Liver (tissue), 9 donors: ENCODE data around the gene SEMA4C. TPM values are rescaled to one million over a fixed set of nuclear protein-coding genes. Genes with fewer than 3 reads are reported as not detected.

Source experiments
- DNase-seq: peaks from one replicate; pipeline ENCODE4 v3.0.0-alpha.2; 2017; ENCODE audit warnings: low spot score
- H3K27ac ChIP-seq, 2 donors: one replicate each; pipeline ENCODE4 v1.7.0; 2013; ENCODE audit warnings: inconsistent platforms in 2 of 2, low read length in 2 of 2, control low read depth in 1 of 2, low read depth in 1 of 2, mild to moderate bottlenecking in 1 of 2
- H3K27me3 ChIP-seq, 4 donors: one replicate each; pipeline versions ENCODE4 v1.6.1 to v1.7.0; 2013; ENCODE audit warnings: low read length in 3 of 4, inconsistent platforms in 1 of 4, mild to moderate bottlenecking in 1 of 4, moderate library complexity in 1 of 4; ENCODE audit not compliant: control insufficient read depth in 4 of 4, insufficient read depth in 4 of 4
- H3K36me3 ChIP-seq, 4 donors: one replicate each; pipeline versions ENCODE4 v1.6.1 to v1.7.0; 2013; ENCODE audit warnings: low read length in 3 of 4, mild to moderate bottlenecking in 3 of 4, low read depth in 1 of 4, moderate library complexity in 1 of 4; ENCODE audit not compliant: control insufficient read depth in 4 of 4, insufficient read depth in 3 of 4
- H3K4me1 ChIP-seq, 4 donors: one replicate each; pipeline versions ENCODE4 v1.6.1 to v1.7.0; 2013; ENCODE audit warnings: low read length in 3 of 4, mild to moderate bottlenecking in 3 of 4, moderate library complexity in 1 of 4; ENCODE audit not compliant: control insufficient read depth in 4 of 4, insufficient read depth in 4 of 4
- H3K4me3 ChIP-seq, 3 donors: one replicate each; pipeline versions ENCODE4 v1.6.1 to v1.7.0; 2013; ENCODE audit warnings: low read length in 3 of 3, control low read depth in 1 of 3, low read depth in 1 of 3, mild to moderate bottlenecking in 1 of 3
- H3K9ac ChIP-seq, 2 donors: one replicate each; pipeline ENCODE4 v1.7.0; 2013; ENCODE audit warnings: low read length in 2 of 2, mild to moderate bottlenecking in 2 of 2, moderate library complexity in 2 of 2, control low read depth in 1 of 2, low read depth in 1 of 2
- H3K9me3 ChIP-seq, 4 donors: one replicate each; pipeline versions ENCODE4 v1.6.1 to v1.7.0; 2013; ENCODE audit warnings: low read length in 3 of 4; ENCODE audit not compliant: control insufficient read depth in 4 of 4
- EGR1 ChIP-seq, 2 donors: IDR thresholded peaks; 2 replicates each; pipeline ENCODE4 v1.6.1; 2016 to 2018; ENCODE audit warnings: antibody characterized with exemption in 2 of 2, low read depth in 2 of 2
- FOXA1 ChIP-seq: IDR thresholded peaks from 2 replicates; pipeline ENCODE4 v1.6.1; 2016; ENCODE audit warnings: antibody characterized with exemption
- FOXA2 ChIP-seq: IDR thresholded peaks from 2 replicates; pipeline ENCODE4 v1.6.1; 2016; ENCODE audit warnings: antibody characterized with exemption
- GABPA ChIP-seq, 2 donors: IDR thresholded peaks in 1 of 2; conservative IDR thresholded peaks in 1 of 2; 2 replicates each; pipeline ENCODE4 v1.6.1; 2016; ENCODE audit warnings: antibody characterized with exemption in 2 of 2, mild to moderate bottlenecking in 1 of 2, moderate library complexity in 1 of 2
- HNF4A ChIP-seq, 2 donors: conservative IDR thresholded peaks; 2 replicates each; pipeline ENCODE4 v1.6.1; 2016; ENCODE audit warnings: antibody characterized with exemption in 2 of 2, mild to moderate bottlenecking in 2 of 2
- HNF4G ChIP-seq: IDR thresholded peaks from 2 replicates; pipeline ENCODE4 v1.6.1; 2016; ENCODE audit warnings: antibody characterized with exemption
- JUND ChIP-seq, 2 donors: IDR thresholded peaks; 2 replicates each; pipeline ENCODE4 v1.6.1; 2016; ENCODE audit warnings: antibody characterized with exemption in 2 of 2
- NR2F2 ChIP-seq: IDR thresholded peaks from 2 replicates; pipeline ENCODE4 v1.6.1; 2016; ENCODE audit warnings: antibody characterized with exemption
- RAD21 ChIP-seq, 2 donors: IDR thresholded peaks; 2 replicates each; pipeline ENCODE4 v1.6.1; 2016; ENCODE audit warnings: antibody characterized with exemption in 2 of 2, mild to moderate bottlenecking in 2 of 2
- RXRA ChIP-seq, 2 donors: IDR thresholded peaks; 2 replicates each; pipeline ENCODE4 v1.6.1; 2017 to 2018; ENCODE audit warnings: antibody characterized with exemption in 2 of 2, mild to moderate bottlenecking in 1 of 2
- SP1 ChIP-seq: IDR thresholded peaks from 2 replicates; pipeline ENCODE4 v1.6.1; 2018; ENCODE audit warnings: antibody characterized with exemption, mild to moderate bottlenecking
- TAF1 ChIP-seq: conservative IDR thresholded peaks from 2 replicates; pipeline ENCODE4 v1.6.1; 2016; ENCODE audit warnings: antibody characterized with exemption, mild to moderate bottlenecking
- YY1 ChIP-seq: IDR thresholded peaks from 2 replicates; pipeline ENCODE4 v1.6.1; 2016; ENCODE audit warnings: antibody characterized with exemption, mild to moderate bottlenecking
- WGBS: extraction: QIAGEN DNeasy Blood & Tissue Kit; methylation state at CpG from one replicate; pipeline ENCODE4 v1.1.7; 2013; 5-methylcytosine and 5-hydroxymethylcytosine counted together
- polyA plus RNA-seq, 2 donors: library from polyadenylated mRNA; stranded (reverse) in 1 of 2; unstranded in 1 of 2; fragments of 200-250 nt in 1 of 2; fragments of >200 nt in 1 of 2; fragmentation: Nextera tagmentation in 1 of 2; extraction: Ambion mirVana in 1 of 2; gene quantifications; one replicate each; pipeline versions ENCODE4 v1.2.1 to v1.2.3, GENCODE V29; 2013 to 2015
- total RNA-seq, 2 donors: library from RNA; depleted of rRNA; stranded (reverse); fragments of >200 nt; gene quantifications; one replicate each; pipeline ENCODE4 v1.2.3, GENCODE V29; 2014
- TF ChIP-seq, protein P1 (sequence below): IDR thresholded peaks from 2 replicates; pipeline ENCODE4 v1.6.1; 2016; ENCODE audit warnings: antibody characterized with exemption
- TF ChIP-seq, protein P2 (sequence below): IDR thresholded peaks from 2 replicates; pipeline ENCODE4 v1.6.1; 2016; ENCODE audit warnings: antibody characterized with exemption
- TF ChIP-seq, protein P3 (sequence below): IDR thresholded peaks from 2 replicates; pipeline ENCODE4 v1.6.1; 2016; ENCODE audit warnings: antibody characterized with exemption, mild to moderate bottlenecking
- TF ChIP-seq, protein P4 (sequence below): IDR thresholded peaks from 2 replicates; pipeline ENCODE4 v1.6.1; 2016; ENCODE audit warnings: antibody characterized with exemption
- TF ChIP-seq, protein P5 (sequence below): fragments of 150-350 bp; IDR thresholded peaks from 2 replicates; pipeline ENCODE4 v1.5.1; 2017; ENCODE audit warnings: improper control_type of control experiment, low read depth, low read length; ENCODE audit not compliant: missing input control
- donor health status: healthy.
- donor health status: healthy.
- donor health status: healthy.
- donor health status: healthy.
- donor health status: healthy.

The SEMA4C gene
- total and polyA plus RNA-seq, 4 donors = 3.7 to 23.2 (median 13.2) TPM

DNA sequence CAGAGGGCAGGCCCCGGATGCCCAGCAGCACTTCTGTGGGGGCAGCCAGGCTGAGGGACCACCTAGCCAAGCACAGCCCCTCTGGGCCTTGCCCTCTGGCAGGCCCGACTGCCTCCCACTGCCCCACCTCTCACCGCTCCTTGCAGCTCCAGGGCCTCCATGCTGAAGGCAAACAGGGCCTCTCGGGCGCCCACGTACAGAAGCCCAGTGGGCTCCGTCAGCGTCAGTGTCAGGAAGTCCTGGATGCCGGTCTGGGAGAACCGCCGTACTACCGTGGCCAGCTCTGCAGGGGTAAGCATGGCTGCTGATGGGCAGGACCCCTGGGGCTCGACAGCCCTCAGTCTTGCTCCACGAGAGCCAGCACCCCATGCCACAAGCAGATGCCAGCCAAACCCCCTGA, 3.7 kb downstream of the SEMA4C start:
- no peak for TF ChIP-seq TAF1
- TF ChIP-seq YY1 = no peak
- TF ChIP-seq, protein P1, sequence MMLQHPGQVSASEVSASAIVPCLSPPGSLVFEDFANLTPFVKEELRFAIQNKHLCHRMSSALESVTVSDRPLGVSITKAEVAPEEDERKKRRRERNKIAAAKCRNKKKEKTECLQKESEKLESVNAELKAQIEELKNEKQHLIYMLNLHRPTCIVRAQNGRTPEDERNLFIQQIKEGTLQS = no peak
- no peak for TF ChIP-seq GABPA (IDR thresholded peaks at IDR 0.05 in 1 of 2, conservative IDR thresholded peaks at IDR 0.05 in 1 of 2)
- TF ChIP-seq FOXA2 = no peak
- TF ChIP-seq HNF4G = no peak
- no peak for TF ChIP-seq JUND (IDR thresholded peaks at IDR 0.05)
- TF ChIP-seq EGR1 (IDR thresholded peaks at IDR 0.05; ENCODE audit: low read depth in 2 of 2) = no peak
- TF ChIP-seq HNF4A (conservative IDR thresholded peaks at IDR 0.05) = no peak
- TF ChIP-seq, protein P2, sequence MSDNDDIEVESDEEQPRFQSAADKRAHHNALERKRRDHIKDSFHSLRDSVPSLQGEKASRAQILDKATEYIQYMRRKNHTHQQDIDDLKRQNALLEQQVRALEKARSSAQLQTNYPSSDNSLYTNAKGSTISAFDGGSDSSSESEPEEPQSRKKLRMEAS = no peak
- TF ChIP-seq RXRA (IDR thresholded peaks at IDR 0.05) = no peak
- TF ChIP-seq, protein P3, sequence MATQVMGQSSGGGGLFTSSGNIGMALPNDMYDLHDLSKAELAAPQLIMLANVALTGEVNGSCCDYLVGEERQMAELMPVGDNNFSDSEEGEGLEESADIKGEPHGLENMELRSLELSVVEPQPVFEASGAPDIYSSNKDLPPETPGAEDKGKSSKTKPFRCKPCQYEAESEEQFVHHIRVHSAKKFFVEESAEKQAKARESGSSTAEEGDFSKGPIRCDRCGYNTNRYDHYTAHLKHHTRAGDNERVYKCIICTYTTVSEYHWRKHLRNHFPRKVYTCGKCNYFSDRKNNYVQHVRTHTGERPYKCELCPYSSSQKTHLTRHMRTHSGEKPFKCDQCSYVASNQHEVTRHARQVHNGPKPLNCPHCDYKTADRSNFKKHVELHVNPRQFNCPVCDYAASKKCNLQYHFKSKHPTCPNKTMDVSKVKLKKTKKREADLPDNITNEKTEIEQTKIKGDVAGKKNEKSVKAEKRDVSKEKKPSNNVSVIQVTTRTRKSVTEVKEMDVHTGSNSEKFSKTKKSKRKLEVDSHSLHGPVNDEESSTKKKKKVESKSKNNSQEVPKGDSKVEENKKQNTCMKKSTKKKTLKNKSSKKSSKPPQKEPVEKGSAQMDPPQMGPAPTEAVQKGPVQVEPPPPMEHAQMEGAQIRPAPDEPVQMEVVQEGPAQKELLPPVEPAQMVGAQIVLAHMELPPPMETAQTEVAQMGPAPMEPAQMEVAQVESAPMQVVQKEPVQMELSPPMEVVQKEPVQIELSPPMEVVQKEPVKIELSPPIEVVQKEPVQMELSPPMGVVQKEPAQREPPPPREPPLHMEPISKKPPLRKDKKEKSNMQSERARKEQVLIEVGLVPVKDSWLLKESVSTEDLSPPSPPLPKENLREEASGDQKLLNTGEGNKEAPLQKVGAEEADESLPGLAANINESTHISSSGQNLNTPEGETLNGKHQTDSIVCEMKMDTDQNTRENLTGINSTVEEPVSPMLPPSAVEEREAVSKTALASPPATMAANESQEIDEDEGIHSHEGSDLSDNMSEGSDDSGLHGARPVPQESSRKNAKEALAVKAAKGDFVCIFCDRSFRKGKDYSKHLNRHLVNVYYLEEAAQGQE = no peak
- TF ChIP-seq SP1 = no peak
- TF ChIP-seq NR2F2 = no peak
- TF ChIP-seq FOXA1 = no peak
- TF ChIP-seq, protein P4, sequence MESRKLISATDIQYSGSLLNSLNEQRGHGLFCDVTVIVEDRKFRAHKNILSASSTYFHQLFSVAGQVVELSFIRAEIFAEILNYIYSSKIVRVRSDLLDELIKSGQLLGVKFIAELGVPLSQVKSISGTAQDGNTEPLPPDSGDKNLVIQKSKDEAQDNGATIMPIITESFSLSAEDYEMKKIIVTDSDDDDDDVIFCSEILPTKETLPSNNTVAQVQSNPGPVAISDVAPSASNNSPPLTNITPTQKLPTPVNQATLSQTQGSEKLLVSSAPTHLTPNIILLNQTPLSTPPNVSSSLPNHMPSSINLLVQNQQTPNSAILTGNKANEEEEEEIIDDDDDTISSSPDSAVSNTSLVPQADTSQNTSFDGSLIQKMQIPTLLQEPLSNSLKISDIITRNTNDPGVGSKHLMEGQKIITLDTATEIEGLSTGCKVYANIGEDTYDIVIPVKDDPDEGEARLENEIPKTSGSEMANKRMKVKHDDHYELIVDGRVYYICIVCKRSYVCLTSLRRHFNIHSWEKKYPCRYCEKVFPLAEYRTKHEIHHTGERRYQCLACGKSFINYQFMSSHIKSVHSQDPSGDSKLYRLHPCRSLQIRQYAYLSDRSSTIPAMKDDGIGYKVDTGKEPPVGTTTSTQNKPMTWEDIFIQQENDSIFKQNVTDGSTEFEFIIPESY = no peak
- TF ChIP-seq RAD21 (IDR thresholded peaks at IDR 0.05) = no peak
- TF ChIP-seq, protein P5, sequence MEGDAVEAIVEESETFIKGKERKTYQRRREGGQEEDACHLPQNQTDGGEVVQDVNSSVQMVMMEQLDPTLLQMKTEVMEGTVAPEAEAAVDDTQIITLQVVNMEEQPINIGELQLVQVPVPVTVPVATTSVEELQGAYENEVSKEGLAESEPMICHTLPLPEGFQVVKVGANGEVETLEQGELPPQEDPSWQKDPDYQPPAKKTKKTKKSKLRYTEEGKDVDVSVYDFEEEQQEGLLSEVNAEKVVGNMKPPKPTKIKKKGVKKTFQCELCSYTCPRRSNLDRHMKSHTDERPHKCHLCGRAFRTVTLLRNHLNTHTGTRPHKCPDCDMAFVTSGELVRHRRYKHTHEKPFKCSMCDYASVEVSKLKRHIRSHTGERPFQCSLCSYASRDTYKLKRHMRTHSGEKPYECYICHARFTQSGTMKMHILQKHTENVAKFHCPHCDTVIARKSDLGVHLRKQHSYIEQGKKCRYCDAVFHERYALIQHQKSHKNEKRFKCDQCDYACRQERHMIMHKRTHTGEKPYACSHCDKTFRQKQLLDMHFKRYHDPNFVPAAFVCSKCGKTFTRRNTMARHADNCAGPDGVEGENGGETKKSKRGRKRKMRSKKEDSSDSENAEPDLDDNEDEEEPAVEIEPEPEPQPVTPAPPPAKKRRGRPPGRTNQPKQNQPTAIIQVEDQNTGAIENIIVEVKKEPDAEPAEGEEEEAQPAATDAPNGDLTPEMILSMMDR = no peak
- no peak overlapping the region for H3K27ac ChIP-seq
- 78% methylated on average over 14 of the region's 14 CpGs for WGBS

More for the DNA sequence above, 3.7 kb downstream of the SEMA4C start:
- peaks cover 15 to 59% (median 50%) of the 10 kb centered on the region in 4 donors for H3K4me1 ChIP-seq
- peaks cover 7 to 33% (median 13%) of the 10 kb centered on the region in 4 donors for H3K36me3 ChIP-seq
- H3K27me3 ChIP-seq = no peaks in the 10 kb centered on the region
- no peak overlapping the region for H3K9ac ChIP-seq
- DNase-seq = no peak
- no peak overlapping the region for H3K4me3 ChIP-seq
- no peaks in the 10 kb centered on the region for H3K9me3 ChIP-seq
